Fibroblast of upper back skin (primary cell): Measurements from ENCODE around the gene NPIPA8.
"Not testable (repeated sequence)": the region's sequence is repeated elsewhere in the genome, so short reads cannot be mapped to it uniquely, and the experiment has no call there.

Experiments used
- DNase-seq: peaks from one replicate; pipeline ENCODE4 v3.0.0-alpha.2; 2013

The NPIPA8 gene

GRCh38 chr16:18336636-18337035 is at the start of gene NPIPA8:
NPIPA8 (minus strand) TSS chr16:18336736; CDS start chr16:18332662, 4,074 bp downstream.
- not testable (repeated sequence) for DNase-seq

GRCh38 chr16:18385285-18385684 is 48.7 kb upstream of the NPIPA8 start:
- DNase-seq, result not testable (repeated sequence)

- not testable (repeated sequence) for DNase-seq
Observed at GRCh38 chr16:18384869-18385268, 48.3 kb upstream of the NPIPA8 start.

- not testable (repeated sequence) for DNase-seq
Observed at GRCh38 chr16:18384098-18384636, 47.6 kb upstream of the NPIPA8 start.

GRCh38 chr16:18382696-18383095 is 46.2 kb upstream of the NPIPA8 start:
- not testable (repeated sequence) for DNase-seq

- DNase-seq, result not testable (repeated sequence)
Observed at GRCh38 chr16:18347742-18348141, 11.2 kb upstream of the NPIPA8 start.

- not testable (repeated sequence) for DNase-seq
Observed at GRCh38 chr16:18346993-18347392, 10.5 kb upstream of the NPIPA8 start.

- not testable (repeated sequence) for DNase-seq
Observed at GRCh38 chr16:18344634-18345033, 8.1 kb upstream of the NPIPA8 start.

GRCh38 chr16:18341986-18342385 is 5.5 kb upstream of the NPIPA8 start:
- not testable (repeated sequence) for DNase-seq

GRCh38 chr16:18341417-18341960 is 5.0 kb upstream of the NPIPA8 start:
- not testable (repeated sequence) for DNase-seq

- not testable (repeated sequence) for DNase-seq
Observed at GRCh38 chr16:18339210-18339609, 2.7 kb upstream of the NPIPA8 start.

- not testable (repeated sequence) for DNase-seq
Observed at GRCh38 chr16:18311811-18312210, 24.7 kb downstream of the NPIPA8 start.

- DNase-seq, result not testable (repeated sequence)
Observed at GRCh38 chr16:18309159-18309558, 27.4 kb downstream of the NPIPA8 start.

GRCh38 chr16:18307241-18307640 is 29.3 kb downstream of the NPIPA8 start:
- DNase-seq, result not testable (repeated sequence)

GRCh38 chr16:18306066-18306465 is 30.5 kb downstream of the NPIPA8 start:
- DNase-seq, result not testable (repeated sequence)

GRCh38 chr16:18303059-18303706 is 33.4 kb downstream of the NPIPA8 start:
- DNase-seq, result not testable (repeated sequence)

GRCh38 chr16:18297714-18298113 is 38.8 kb downstream of the NPIPA8 start:
- not testable (repeated sequence) for DNase-seq

GRCh38 chr16:18296931-18297330 is 39.6 kb downstream of the NPIPA8 start:
- DNase-seq, result not testable (repeated sequence)

GRCh38 chr16:18294371-18294770 is 42.2 kb downstream of the NPIPA8 start:
- DNase-seq, result not testable (repeated sequence)

- DNase-seq, result not testable (repeated sequence)
Observed at GRCh38 chr16:18293337-18293956, 43.1 kb downstream of the NPIPA8 start.

- not testable (repeated sequence) for DNase-seq
Observed at GRCh38 chr16:18290959-18291358, 45.6 kb downstream of the NPIPA8 start.

- not testable (repeated sequence) for DNase-seq
Observed at GRCh38 chr16:18286342-18286741, 50.2 kb downstream of the NPIPA8 start.

GRCh38 chr16:18280319-18280718 is 56.2 kb downstream of the NPIPA8 start:
- not testable (repeated sequence) for DNase-seq

GRCh38 chr16:18276756-18277155 is 59.8 kb downstream of the NPIPA8 start:
- DNase-seq, result not testable (repeated sequence)
